Osteoblast (primary cell): Measurements from ENCODE around the gene PIEZO2. TPM values are rescaled to one million over a fixed set of nuclear protein-coding genes. Genes with fewer than 3 reads are reported as not detected.

Source experiments
- DNase-seq: peaks from one replicate; pipeline ENCODE4 v3.0.0; 2011; ENCODE audit warnings: low spot score, mixed read lengths; ENCODE audit not compliant: insufficient read length; ENCODE audit errors: missing footprints
- H2AFZ ChIP-seq: 2 replicates; pipeline ENCODE4 v1.6.0; 2011; ENCODE audit warnings: mild to moderate bottlenecking, low read length
- H3K27ac ChIP-seq: 2 replicates; pipeline ENCODE4 v1.5.1; 2011; ENCODE audit warnings: mild to moderate bottlenecking, low read depth, low read length, moderate library complexity
- H3K27me3 ChIP-seq: 2 replicates; pipeline ENCODE4 v1.6.0; 2012; ENCODE audit warnings: mild to moderate bottlenecking, control low read depth, inconsistent platforms, low read length, moderate library complexity; ENCODE audit not compliant: insufficient read depth
- H3K36me3 ChIP-seq: 2 replicates; pipeline ENCODE4 v1.5.1; 2011; ENCODE audit warnings: mild to moderate bottlenecking, low read length, control low read depth, moderate library complexity; ENCODE audit not compliant: insufficient read depth
- H3K4me1 ChIP-seq: 2 replicates; pipeline ENCODE4 v1.5.1; 2011; ENCODE audit warnings: mild to moderate bottlenecking, low read length, control low read depth, moderate library complexity; ENCODE audit not compliant: insufficient read depth
- H3K4me2 ChIP-seq: 2 replicates; pipeline ENCODE4 v1.6.0; 2011; ENCODE audit warnings: mild to moderate bottlenecking, low read length; ENCODE audit not compliant: insufficient read depth
- H3K4me3 ChIP-seq: fragments of 200-600 bp; sonication (generic); 3 replicates; pipeline ENCODE4 v1.5.1; 2012; ENCODE audit warnings: mild to moderate bottlenecking, low read length, inconsistent platforms; ENCODE audit not compliant: insufficient read depth
- H3K79me2 ChIP-seq: 2 replicates; pipeline ENCODE4 v1.6.0; 2012; ENCODE audit warnings: mild to moderate bottlenecking, low read length, control low read depth, inconsistent platforms; ENCODE audit not compliant: insufficient read depth
- H3K9me3 ChIP-seq: 2 replicates; pipeline ENCODE4 v1.5.1; 2011; ENCODE audit warnings: low read depth, low read length, control low read depth
- H4K20me1 ChIP-seq: 2 replicates; pipeline ENCODE4 v1.6.0; 2012; ENCODE audit warnings: mild to moderate bottlenecking, low read length, control low read depth; ENCODE audit not compliant: insufficient read depth
- CTCF ChIP-seq: IDR thresholded peaks from 2 replicates; pipeline ENCODE4 v1.5.1; 2011; ENCODE audit warnings: mild to moderate bottlenecking, low read depth, low read length, moderate library complexity; ENCODE audit errors: extremely low read depth
- total RNA-seq: library from RNA; depleted of rRNA; stranded (reverse); fragments of >200 nt; gene quantifications from 2 replicates; pipeline ENCODE4 v1.2.3, GENCODE V29; 2012

PIEZO2 gene
- total RNA-seq, 1 donor = 46.7 TPM

- Histone ChIP-seq H3K79me2 (no peaks in the 10 kb centered on the region), H2AFZ (no peak overlapping the region), H3K4me1 (no peaks in the 10 kb centered on the region), H3K9me3 (no peaks in the 10 kb centered on the region), H3K4me2 (no peak overlapping the region), H4K20me1 (no peaks in the 10 kb centered on the region), H3K27ac (no peak overlapping the region), H3K4me3 (no peak overlapping the region), H3K27me3 (no peaks in the 10 kb centered on the region), H3K36me3 (no peaks in the 10 kb centered on the region)
- DNase-seq = no peak
- no peak for TF ChIP-seq CTCF
Observed at GRCh38 chr18:10893196-10893595, 256.2 kb downstream of the PIEZO2 start.

GRCh38 chr18:10892786-10893185, 256.6 kb downstream of the PIEZO2 start:
- H3K4me1 ChIP-seq = no peaks in the 10 kb centered on the region
- TF ChIP-seq CTCF = no peak
- no peaks in the 10 kb centered on the region for H3K79me2 ChIP-seq
- H3K27me3 ChIP-seq = no peaks in the 10 kb centered on the region
- DNase-seq = no peak
- H4K20me1 ChIP-seq = no peaks in the 10 kb centered on the region
- no peak overlapping the region for H3K27ac ChIP-seq
- no peak overlapping the region for H2AFZ ChIP-seq
- no peaks in the 10 kb centered on the region for H3K9me3 ChIP-seq
- no peak overlapping the region for H3K4me3 ChIP-seq
- no peak overlapping the region for H3K4me2 ChIP-seq
- H3K36me3 ChIP-seq = no peaks in the 10 kb centered on the region

- no peak overlapping the region for H3K4me3 ChIP-seq
- no peak overlapping the region for H3K27ac ChIP-seq
- TF ChIP-seq CTCF = no peak
- H3K9me3 ChIP-seq = no peaks in the 10 kb centered on the region
- no peaks in the 10 kb centered on the region for H3K27me3 ChIP-seq
- no peak overlapping the region for H2AFZ ChIP-seq
- DNase-seq = no peak
- H3K36me3 ChIP-seq = no peaks in the 10 kb centered on the region
- no peak overlapping the region for H3K4me2 ChIP-seq
- no peaks in the 10 kb centered on the region for H3K4me1 ChIP-seq
- H4K20me1 ChIP-seq = no peaks in the 10 kb centered on the region
- H3K79me2 ChIP-seq = no peaks in the 10 kb centered on the region
Observed at GRCh38 chr18:10890022-10890421, 259.3 kb downstream of the PIEZO2 start.

GRCh38 chr18:10878703-10879102, 270.7 kb downstream of the PIEZO2 start:
- Histone ChIP-seq H4K20me1 (no peaks in the 10 kb centered on the region), H2AFZ (no peak overlapping the region), H3K9me3 (no peaks in the 10 kb centered on the region), H3K4me2 (no peak overlapping the region), H3K79me2 (no peaks in the 10 kb centered on the region), H3K27ac (no peak overlapping the region), H3K36me3 (no peaks in the 10 kb centered on the region), H3K4me1 (no peaks in the 10 kb centered on the region), H3K27me3 (no peaks in the 10 kb centered on the region), H3K4me3 (no peak overlapping the region)
- TF ChIP-seq CTCF = no peak
- DNase-seq = no peak
